GM21528 (cell line): ENCODE results near the gene DHX29.

ENCODE experiments used
- ATAC-seq: cut with Tn5 transposase; IDR thresholded peaks from one replicate; pipeline ENCODE4 v1.9.1; 2021; ENCODE audit warnings: mild to moderate bottlenecking, moderate library complexity; ENCODE audit not compliant: unreplicated experiment, low FRiP score

The DHX29 gene

GRCh38 chr5:55316289-55316688 lies 8.8 kb upstream of the DHX29 start:
- ATAC-seq: no peak

GRCh38 chr5:55313870-55314617 lies 6.5 kb upstream of the DHX29 start:
- no peak for ATAC-seq

GRCh38 chr5:55308254-55308836 lies 851 bp upstream of the DHX29 start:
- peak; percentile 14 for ATAC-seq

- no peak for ATAC-seq
These were observed 682 bp downstream of the DHX29 start for GRCh38 chr5:55306641-55307382.

- no peak for ATAC-seq
These were observed 2.1 kb downstream of the DHX29 start for GRCh38 chr5:55305345-55305744.

- ATAC-seq: no peak
These were observed 2.9 kb downstream of the DHX29 start for GRCh38 chr5:55304584-55304983.

- ATAC-seq: no peak
These were observed 4.2 kb downstream of the DHX29 start for GRCh38 chr5:55303238-55303690.

GRCh38 chr5:55300890-55301289 lies 6.6 kb downstream of the DHX29 start:
- no peak for ATAC-seq

GRCh38 chr5:55294935-55295334 lies 12.6 kb downstream of the DHX29 start:
- no peak for ATAC-seq

GRCh38 chr5:55290991-55291390 lies 16.5 kb downstream of the DHX29 start:
- ATAC-seq: no peak

GRCh38 chr5:55289808-55290207 lies 17.7 kb downstream of the DHX29 start:
- no peak for ATAC-seq

- no peak for ATAC-seq
These were observed 21.0 kb downstream of the DHX29 start for GRCh38 chr5:55286411-55286933.

- no peak for ATAC-seq
These were observed 28.7 kb downstream of the DHX29 start for GRCh38 chr5:55278778-55279177.

GRCh38 chr5:55276771-55277170 lies 30.7 kb downstream of the DHX29 start:
- ATAC-seq: no peak

- no peak for ATAC-seq
These were observed 49.2 kb downstream of the DHX29 start for GRCh38 chr5:55258339-55258738.

GRCh38 chr5:55254802-55255201 lies 52.7 kb downstream of the DHX29 start:
- no peak for ATAC-seq

- ATAC-seq: no peak
These were observed 57.4 kb downstream of the DHX29 start for GRCh38 chr5:55250064-55250463.

GRCh38 chr5:55241746-55242145 lies 65.7 kb downstream of the DHX29 start:
- ATAC-seq: no peak

- no peak for ATAC-seq
These were observed 70.7 kb downstream of the DHX29 start for GRCh38 chr5:55236800-55237199.

GRCh38 chr5:55234121-55234700 lies 73.3 kb downstream of the DHX29 start:
- no peak for ATAC-seq
